GM19467 (cell line): Measurements from ENCODE around the gene CSTPP1.

ENCODE experiments used
- ATAC-seq: cut with Tn5 transposase; IDR thresholded peaks from one replicate; pipeline ENCODE4 v1.9.1; 2021; ENCODE audit warnings: mild to moderate bottlenecking, moderate library complexity; ENCODE audit not compliant: unreplicated experiment

CSTPP1 gene

GRCh38 chr11:47176328-47177228, 240.0 kb downstream of the CSTPP1 start, which contains the start of gene ARFGAP2:
TSS of gene ARFGAP2 (minus strand) at chr11:47176879. CDS start at chr11:47176853, 26 bp downstream.
- ATAC-seq = peak; percentile 84

- peak; percentile 37 for ATAC-seq
These were observed 240.8 kb downstream of the CSTPP1 start for GRCh38 chr11:47177229-47177845.

- no peak for ATAC-seq
These were observed 241.3 kb downstream of the CSTPP1 start for GRCh38 chr11:47177846-47178245.

- no peak for ATAC-seq
These were observed 241.8 kb downstream of the CSTPP1 start for GRCh38 chr11:47178316-47178715.

- no peak for ATAC-seq
These were observed 242.4 kb downstream of the CSTPP1 start for GRCh38 chr11:47178737-47179654.

GRCh38 chr11:47179655-47179991, 243.1 kb downstream of the CSTPP1 start:
- ATAC-seq = no peak

GRCh38 chr11:47180006-47180787, 243.6 kb downstream of the CSTPP1 start:
- ATAC-seq = no peak

- ATAC-seq = no peak
These were observed 244.7 kb downstream of the CSTPP1 start for GRCh38 chr11:47181271-47181670.

GRCh38 chr11:47182380-47182779, 245.8 kb downstream of the CSTPP1 start:
- no peak for ATAC-seq

GRCh38 chr11:47183031-47183856, 246.7 kb downstream of the CSTPP1 start:
- ATAC-seq = no peak

GRCh38 chr11:47183969-47184368, 247.4 kb downstream of the CSTPP1 start:
- no peak for ATAC-seq

GRCh38 chr11:47184711-47185304, 248.2 kb downstream of the CSTPP1 start:
- no peak for ATAC-seq

- no peak for ATAC-seq
These were observed 248.9 kb downstream of the CSTPP1 start for GRCh38 chr11:47185305-47186075.

- ATAC-seq = no peak
These were observed 249.6 kb downstream of the CSTPP1 start, which contains the start of gene PACSIN3 for GRCh38 chr11:47186076-47186699. TSS of gene PACSIN3 (minus strand) at chr11:47186434. CDS start at chr11:47182727, 3,707 bp downstream.

- ATAC-seq = no peak
These were observed 250.4 kb downstream of the CSTPP1 start for GRCh38 chr11:47186700-47187695.

- ATAC-seq = no peak
These were observed 251.2 kb downstream of the CSTPP1 start for GRCh38 chr11:47187723-47188122.

GRCh38 chr11:47188259-47188658, 251.7 kb downstream of the CSTPP1 start:
- no peak for ATAC-seq
